Trophoblast cell (in vitro differentiated cells and primary cell): ENCODE measurements around the gene CAPN9.

Experiments used
- DNase-seq, 2 donors: peaks; one replicate each; pipeline ENCODE4 v3.0.0-alpha.2; 2016
- H2AFZ ChIP-seq: 2 replicates; pipeline ENCODE4 v1.6.1; 2013; ENCODE audit warnings: low read length, moderate library complexity, mild to moderate bottlenecking; ENCODE audit not compliant: insufficient read depth, poor library complexity
- H2AK5ac ChIP-seq: 2 replicates; pipeline ENCODE4 v1.6.1; 2013; ENCODE audit warnings: mild to moderate bottlenecking, low read length
- H2BK120ac ChIP-seq: 2 replicates; pipeline ENCODE4 v1.6.1; 2013; ENCODE audit warnings: low read length, mild to moderate bottlenecking, moderate library complexity; ENCODE audit not compliant: insufficient read depth, poor library complexity
- H2BK12ac ChIP-seq: 2 replicates; pipeline ENCODE4 v1.6.1; 2013; ENCODE audit warnings: mild to moderate bottlenecking, low read length, moderate library complexity
- H2BK5ac ChIP-seq: 2 replicates; pipeline ENCODE4 v1.6.1; 2013; ENCODE audit warnings: low read length, low read depth, moderate library complexity, mild to moderate bottlenecking; ENCODE audit not compliant: poor library complexity
- H3K14ac ChIP-seq: 2 replicates; pipeline ENCODE4 v1.6.1; 2013; ENCODE audit warnings: mild to moderate bottlenecking, low read length
- H3K18ac ChIP-seq: 2 replicates; pipeline ENCODE4 v1.6.1; 2013; ENCODE audit warnings: mild to moderate bottlenecking, low read length
- H3K23ac ChIP-seq: 2 replicates; pipeline ENCODE4 v1.6.1; 2013; ENCODE audit warnings: low read length
- H3K27ac ChIP-seq: 2 replicates; pipeline ENCODE4 v1.5.1; 2013; ENCODE audit warnings: low read depth, mild to moderate bottlenecking, inconsistent platforms, low read length, moderate library complexity
- H3K27me3 ChIP-seq: 2 replicates; pipeline ENCODE4 v1.6.1; 2013; ENCODE audit warnings: inconsistent platforms, mild to moderate bottlenecking, low read length, moderate library complexity; ENCODE audit not compliant: insufficient read depth
- H3K36me3 ChIP-seq, 2 experiments: 1 replicate in 1 of 2; 2 replicates in 1 of 2; pipeline ENCODE4 v1.6.1; 2013; ENCODE audit warnings: low read length in 2 of 2, mild to moderate bottlenecking in 2 of 2, moderate library complexity in 1 of 2; ENCODE audit not compliant: insufficient read depth in 2 of 2, control insufficient read depth in 1 of 2
- H3K4ac ChIP-seq: 2 replicates; pipeline ENCODE4 v1.6.1; 2013; ENCODE audit warnings: low read depth, mild to moderate bottlenecking, low read length, moderate library complexity
- H3K4me1 ChIP-seq, 2 experiments: 1 replicate in 1 of 2; 2 replicates in 1 of 2; pipeline ENCODE4 v1.6.1; 2013; ENCODE audit warnings: low read length in 2 of 2, mild to moderate bottlenecking in 2 of 2, moderate library complexity in 1 of 2; ENCODE audit not compliant: insufficient read depth in 2 of 2, control insufficient read depth in 1 of 2
- H3K4me2 ChIP-seq: 2 replicates; pipeline ENCODE4 v1.6.1; 2013; ENCODE audit warnings: inconsistent platforms, mild to moderate bottlenecking, low read length, moderate library complexity
- H3K4me3 ChIP-seq: 2 replicates; pipeline ENCODE4 v1.5.1; 2013; ENCODE audit warnings: mild to moderate bottlenecking, low read depth, low read length, inconsistent platforms
- H3K79me1 ChIP-seq: one replicate; pipeline ENCODE4 v1.6.1; 2013; ENCODE audit warnings: low read length
- H3K79me2 ChIP-seq: 2 replicates; pipeline ENCODE4 v1.6.1; 2013; ENCODE audit warnings: low read length, mild to moderate bottlenecking; ENCODE audit not compliant: control insufficient read depth, insufficient read depth, poor library complexity
- H3K9ac ChIP-seq: 2 replicates; pipeline ENCODE4 v1.6.1; 2013; ENCODE audit warnings: mild to moderate bottlenecking, low read length
- H3K9me3 ChIP-seq: 2 replicates; pipeline ENCODE4 v1.6.1; 2013; ENCODE audit warnings: low read depth, mild to moderate bottlenecking, control low read depth, inconsistent platforms, low read length; ENCODE audit not compliant: insufficient read depth
- H4K12ac ChIP-seq: 2 replicates; pipeline ENCODE4 v1.6.1; 2013; ENCODE audit warnings: low read depth, mild to moderate bottlenecking, low read length, moderate library complexity
- H4K8ac ChIP-seq: 2 replicates; pipeline ENCODE4 v1.6.1; 2013; ENCODE audit warnings: low read depth, mild to moderate bottlenecking, low read length, moderate library complexity
- H4K91ac ChIP-seq: one replicate; pipeline ENCODE4 v1.6.1; 2013; ENCODE audit warnings: low read depth, mild to moderate bottlenecking, low read length, moderate library complexity
- WGBS: extraction: QIAGEN DNeasy Blood & Tissue Kit; methylation state at CpG from one replicate; pipeline ENCODE4 v1.1.7; 2013; ENCODE audit warnings: missing lambda C conversion rate; ENCODE audit not compliant: insufficient read length, insufficient coverage; ENCODE audit errors: extremely low coverage; 5-methylcytosine and 5-hydroxymethylcytosine counted together

CAPN9 gene

GRCh38 chr1:230839173-230839572, 92.0 kb downstream of the CAPN9 start:
- no peak overlapping the region for H3K18ac ChIP-seq
- whole genome bisulfite sequencing: no CpG with 5 or more reads among the region's 10 CpGs
- no peak overlapping the region for H4K12ac ChIP-seq

GRCh38 chr1:230842801-230843200, 95.6 kb downstream of the CAPN9 start:
- H2AFZ ChIP-seq: no peak overlapping the region
- H2AK5ac ChIP-seq: no peak overlapping the region
- no peak overlapping the region for H3K4ac ChIP-seq
- H4K8ac ChIP-seq: no peak overlapping the region
- no peak overlapping the region for H3K18ac ChIP-seq
- no peaks in the 10 kb centered on the region for H3K27me3 ChIP-seq
- no peak overlapping the region for H3K27ac ChIP-seq
- no peak overlapping the region for H2BK120ac ChIP-seq
- no peak overlapping the region for H2BK12ac ChIP-seq
- no CpG with 5 or more reads among the region's 8 CpGs for WGBS
- no peak overlapping the region for H3K4me2 ChIP-seq
- H3K79me2 ChIP-seq: peaks cover under 1% of the 10 kb centered on the region
- H3K14ac ChIP-seq: no peak overlapping the region
- no peak overlapping the region for H2BK5ac ChIP-seq
- peaks cover 2% of the 10 kb centered on the region for H3K9me3 ChIP-seq
- H4K91ac ChIP-seq: no peak overlapping the region
- H3K36me3 ChIP-seq: peaks cover 34 to 48% of the 10 kb centered on the region in 2 experiments
- no peak overlapping the region for H3K9ac ChIP-seq
- H3K4me3 ChIP-seq: no peak overlapping the region
- H4K12ac ChIP-seq: no peak overlapping the region
- peak in 1 of 2 donors; percentile 5 for DNase-seq
- peaks cover under 1% of the 10 kb centered on the region for H3K79me1 ChIP-seq
- H3K23ac ChIP-seq: no peak overlapping the region
- H3K4me1 ChIP-seq: peaks cover 4 to 9% of the 10 kb centered on the region in 2 experiments

More at GRCh38 chr1:230839173-230839572, 92.0 kb downstream of the CAPN9 start:
- no peaks in the 10 kb centered on the region for H3K79me2 ChIP-seq
- H3K9me3 ChIP-seq: peaks cover 2% of the 10 kb centered on the region
- H2BK12ac ChIP-seq: no peak overlapping the region
- H3K4me3 ChIP-seq: peak overlapping the region; percentile 5
- H2AFZ ChIP-seq: no peak overlapping the region
- no peak overlapping the region for H2BK5ac ChIP-seq
- H3K79me1 ChIP-seq: no peaks in the 10 kb centered on the region
- no peak overlapping the region for H3K4ac ChIP-seq
- H4K8ac ChIP-seq: no peak overlapping the region
- no peak overlapping the region for H2BK120ac ChIP-seq
- no peak for DNase-seq
- H3K27me3 ChIP-seq: no peaks in the 10 kb centered on the region
- no peak overlapping the region for H2AK5ac ChIP-seq
- no peak overlapping the region for H3K14ac ChIP-seq
- H3K4me1 ChIP-seq: peaks cover 0 to 8% of the 10 kb centered on the region in 2 experiments
- no peak overlapping the region for H3K23ac ChIP-seq
- no peak overlapping the region for H3K9ac ChIP-seq
- H3K4me2 ChIP-seq: no peak overlapping the region
- no peak overlapping the region for H4K91ac ChIP-seq
- H3K27ac ChIP-seq: no peak overlapping the region
- peaks cover 32 to 51% of the 10 kb centered on the region in 2 experiments for H3K36me3 ChIP-seq

GRCh38 chr1:230843503-230844309, 96.5 kb downstream of the CAPN9 start:
- DNase-seq: no peak

GRCh38 chr1:230844561-230844960, 97.4 kb downstream of the CAPN9 start:
- Histone ChIP-seq H3K4ac (no peak overlapping the region), H3K14ac (no peak overlapping the region), H4K91ac (no peak overlapping the region), H3K4me2 (no peak overlapping the region), H3K4me3 (no peak overlapping the region), H3K23ac (no peak overlapping the region), H2BK120ac (no peak overlapping the region), H2BK5ac (no peak overlapping the region), H3K36me3 (peaks cover 25 to 37% of the 10 kb centered on the region in 2 experiments), H3K79me1 (peaks cover 13% of the 10 kb centered on the region), H3K79me2 (peaks cover 10% of the 10 kb centered on the region), H4K12ac (no peak overlapping the region), H3K18ac (peak overlapping the region; percentile 19), H2BK12ac (no peak overlapping the region), H2AK5ac (no peak overlapping the region), H3K27ac (no peak overlapping the region), H3K9me3 (no peaks in the 10 kb centered on the region), H3K27me3 (no peaks in the 10 kb centered on the region), H3K4me1 (peaks cover 14 to 21% of the 10 kb centered on the region in 2 experiments), H4K8ac (no peak overlapping the region), H3K9ac (no peak overlapping the region), H2AFZ (no peak overlapping the region)
- DNase-seq: no peak
- WGBS: no CpG with 5 or more reads among the region's 4 CpGs

More at GRCh38 chr1:230843503-230844309, 96.5 kb downstream of the CAPN9 start:
- H3K4ac ChIP-seq: no peak overlapping the region
- no peak overlapping the region for H2BK120ac ChIP-seq
- no peak overlapping the region for H4K91ac ChIP-seq
- H3K27me3 ChIP-seq: no peaks in the 10 kb centered on the region
- H4K8ac ChIP-seq: no peak overlapping the region
- peaks cover 5% of the 10 kb centered on the region for H3K79me1 ChIP-seq
- H2BK12ac ChIP-seq: no peak overlapping the region
- H3K14ac ChIP-seq: no peak overlapping the region
- H2BK5ac ChIP-seq: no peak overlapping the region
- peak overlapping the region; percentile 12 for H3K18ac ChIP-seq
- H3K9ac ChIP-seq: no peak overlapping the region
- peaks cover 30 to 42% of the 10 kb centered on the region in 2 experiments for H3K36me3 ChIP-seq
- H3K4me3 ChIP-seq: no peak overlapping the region
- no CpG with 5 or more reads among the region's 28 CpGs for WGBS
- no peak overlapping the region for H2AFZ ChIP-seq
- no peaks in the 10 kb centered on the region for H3K9me3 ChIP-seq
- H3K79me2 ChIP-seq: peaks cover 3% of the 10 kb centered on the region
- peaks cover 7 to 13% of the 10 kb centered on the region in 2 experiments for H3K4me1 ChIP-seq
- no peak overlapping the region for H2AK5ac ChIP-seq
- no peak overlapping the region for H3K27ac ChIP-seq
- no peak overlapping the region for H4K12ac ChIP-seq
- H3K23ac ChIP-seq: no peak overlapping the region
- H3K4me2 ChIP-seq: no peak overlapping the region
